GM11168 (cell line): ENCODE data around the gene PLEKHA5.
"Not testable (repeated sequence)": the region's sequence is repeated elsewhere in the genome, so short reads cannot be mapped to it uniquely, and the experiment has no call there.

ENCODE experiments used
- in situ Hi-C: fragments of 300-500 bp; cut with MboI; formaldehyde crosslinking; loops from one replicate; pipeline ENCODE4 v1.12.0; 2022; ENCODE audit warnings: low sequenced_read_pairs; ENCODE audit not compliant: unreplicated experiment

Gene PLEKHA5, protein sequence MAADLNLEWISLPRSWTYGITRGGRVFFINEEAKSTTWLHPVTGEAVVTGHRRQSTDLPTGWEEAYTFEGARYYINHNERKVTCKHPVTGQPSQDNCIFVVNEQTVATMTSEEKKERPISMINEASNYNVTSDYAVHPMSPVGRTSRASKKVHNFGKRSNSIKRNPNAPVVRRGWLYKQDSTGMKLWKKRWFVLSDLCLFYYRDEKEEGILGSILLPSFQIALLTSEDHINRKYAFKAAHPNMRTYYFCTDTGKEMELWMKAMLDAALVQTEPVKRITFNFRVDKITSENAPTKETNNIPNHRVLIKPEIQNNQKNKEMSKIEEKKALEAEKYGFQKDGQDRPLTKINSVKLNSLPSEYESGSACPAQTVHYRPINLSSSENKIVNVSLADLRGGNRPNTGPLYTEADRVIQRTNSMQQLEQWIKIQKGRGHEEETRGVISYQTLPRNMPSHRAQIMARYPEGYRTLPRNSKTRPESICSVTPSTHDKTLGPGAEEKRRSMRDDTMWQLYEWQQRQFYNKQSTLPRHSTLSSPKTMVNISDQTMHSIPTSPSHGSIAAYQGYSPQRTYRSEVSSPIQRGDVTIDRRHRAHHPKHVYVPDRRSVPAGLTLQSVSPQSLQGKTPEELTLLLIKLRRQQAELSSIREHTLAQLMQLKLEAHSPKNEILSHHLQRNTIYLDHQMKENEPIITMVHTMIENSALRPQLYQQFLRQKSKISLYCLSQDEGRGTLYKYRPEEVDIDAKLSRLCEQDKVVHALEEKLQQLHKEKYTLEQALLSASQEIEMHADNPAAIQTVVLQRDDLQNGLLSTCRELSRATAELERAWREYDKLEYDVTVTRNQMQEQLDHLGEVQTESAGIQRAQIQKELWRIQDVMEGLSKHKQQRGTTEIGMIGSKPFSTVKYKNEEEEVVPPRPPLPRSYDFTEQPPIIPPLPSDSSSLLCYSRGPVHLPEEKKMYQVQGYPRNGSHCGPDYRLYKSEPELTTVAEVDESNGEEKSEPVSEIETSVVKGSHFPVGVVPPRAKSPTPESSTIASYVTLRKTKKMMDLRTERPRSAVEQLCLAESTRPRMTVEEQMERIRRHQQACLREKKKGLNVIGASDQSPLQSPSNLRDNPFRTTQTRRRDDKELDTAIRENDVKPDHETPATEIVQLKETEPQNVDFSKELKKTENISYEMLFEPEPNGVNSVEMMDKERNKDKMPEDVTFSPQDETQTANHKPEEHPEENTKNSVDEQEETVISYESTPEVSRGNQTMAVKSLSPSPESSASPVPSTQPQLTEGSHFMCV

DNA sequence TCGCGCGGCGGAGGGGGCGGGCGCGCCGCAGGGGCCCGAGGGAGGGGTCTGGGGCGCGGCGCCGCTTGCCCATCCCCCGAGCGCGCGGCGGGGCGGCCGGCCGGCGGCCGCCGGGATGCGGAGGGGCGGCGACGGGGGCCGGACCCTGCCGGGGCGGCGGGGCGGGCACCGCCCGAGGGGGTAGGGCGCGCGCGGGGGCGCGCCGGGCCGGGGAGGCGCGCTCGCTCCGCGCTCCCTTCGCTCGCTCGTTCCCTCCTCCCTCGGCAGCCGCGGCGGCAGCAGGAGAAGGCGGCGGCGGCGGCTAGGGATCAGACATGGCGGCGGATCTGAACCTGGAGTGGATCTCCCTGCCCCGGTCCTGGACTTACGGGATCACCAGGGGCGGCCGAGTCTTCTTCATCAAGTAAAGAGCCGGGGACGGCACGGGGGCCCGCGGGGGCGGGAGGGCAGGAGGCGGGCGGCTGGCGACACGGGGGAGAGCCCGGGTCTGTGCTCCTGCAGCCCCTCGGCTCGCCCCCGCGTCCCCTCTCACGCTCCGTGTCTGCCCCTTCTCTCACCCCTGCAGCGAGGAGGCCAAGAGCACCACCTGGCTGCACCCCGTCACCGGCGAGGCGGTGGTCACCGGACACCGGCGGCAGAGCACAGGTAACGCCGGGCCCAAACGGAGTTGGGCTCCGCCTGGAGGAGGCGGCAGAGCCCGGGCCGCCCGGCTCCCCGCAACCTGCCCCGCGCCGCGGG, at the start of gene PLEKHA5:
Gene PLEKHA5, plus strand, starts transcription at position 248 of the 738 bp plus-strand sequence. Its CDS starts 67 bp downstream, at position 315.
- in situ Hi-C loops = no loop called here

DNA sequence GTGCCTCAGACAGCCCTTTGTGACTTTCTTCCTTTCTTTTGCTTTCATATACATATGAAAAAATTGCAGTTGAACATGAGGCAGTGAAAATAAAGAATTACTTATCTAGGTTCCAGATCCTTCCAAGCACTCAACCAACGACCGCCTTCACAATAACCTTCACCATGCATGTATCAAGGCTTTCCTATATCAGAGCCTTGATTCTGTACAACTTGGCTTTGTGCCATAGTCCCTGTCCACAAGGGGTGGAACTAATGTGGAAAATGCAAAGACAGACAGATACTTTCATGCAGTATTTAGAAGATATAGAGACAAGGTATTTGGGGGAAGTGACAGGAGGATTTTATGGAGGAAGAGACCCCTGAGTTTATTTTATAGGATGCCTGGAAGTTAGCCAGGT, 48.6 kb upstream of the PLEKHA5 start:
- in situ Hi-C loops = no loop called here

DNA sequence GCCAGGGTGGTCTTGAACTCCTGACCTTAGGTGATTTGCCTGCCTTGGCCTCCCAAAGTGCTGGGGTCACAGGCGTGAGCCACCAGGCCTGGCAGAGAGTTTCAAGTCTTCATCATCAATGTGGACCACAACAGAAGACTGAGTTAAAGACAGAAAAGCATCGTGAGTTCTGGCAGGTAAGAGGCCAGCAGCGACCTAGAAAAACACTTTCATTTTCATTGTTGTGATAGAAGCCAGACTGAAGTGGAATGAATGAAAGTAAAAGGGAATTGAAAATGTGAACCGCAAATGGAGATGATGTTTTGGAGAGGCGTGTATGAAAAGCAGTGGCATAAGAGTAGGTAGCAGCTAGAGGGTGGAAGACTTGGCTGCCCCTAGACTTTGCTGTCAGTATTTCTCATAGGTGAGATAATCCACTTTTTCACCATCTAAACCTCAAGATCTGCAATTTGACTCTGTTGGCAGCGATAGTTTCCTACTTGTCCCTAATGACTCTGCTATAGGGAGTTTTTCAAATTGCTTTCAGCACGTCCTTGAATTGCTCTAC, 47.1 kb upstream of the PLEKHA5 start:
- in situ Hi-C loops = no loop called here

DNA sequence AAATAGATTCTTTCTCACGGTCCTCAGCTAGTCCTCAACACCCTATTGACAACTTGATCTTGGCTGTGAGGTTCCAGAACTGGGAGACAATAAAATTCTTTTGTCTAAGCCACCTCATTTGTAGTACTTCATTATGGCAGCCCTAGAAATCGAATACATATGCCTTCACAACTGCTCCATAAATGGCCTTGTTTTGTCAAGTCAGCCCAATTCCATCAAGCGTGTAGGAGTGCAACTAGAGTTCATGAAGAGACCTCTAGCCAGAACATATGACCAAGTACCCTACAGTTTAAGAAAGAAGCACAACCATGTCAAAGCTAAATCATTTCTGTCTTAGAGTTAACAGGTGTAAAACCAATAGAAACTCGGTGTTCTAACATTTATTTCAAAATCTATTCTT, 45.0 kb upstream of the PLEKHA5 start:
- in situ Hi-C loops = no loop called here

DNA sequence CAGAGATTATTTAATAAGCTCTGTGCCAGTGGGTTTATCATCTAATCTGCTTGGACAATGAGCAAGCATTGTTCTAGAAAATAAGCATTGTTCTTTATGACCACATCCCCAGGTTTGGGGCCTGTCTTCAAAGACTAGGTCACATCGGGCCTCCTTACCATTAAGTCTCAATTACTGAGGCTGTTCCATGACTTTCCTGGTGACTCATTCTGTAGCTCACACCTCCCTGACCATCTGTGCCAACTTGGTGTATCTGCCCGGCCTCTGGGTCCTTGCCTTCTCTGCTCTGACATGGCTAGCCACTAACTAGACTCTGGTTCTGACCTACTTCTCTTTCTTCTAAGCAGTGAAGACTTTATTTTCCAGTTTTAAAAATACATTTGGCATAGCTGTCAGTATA, 44.4 kb upstream of the PLEKHA5 start:
- in situ Hi-C loops = no loop called here

DNA sequence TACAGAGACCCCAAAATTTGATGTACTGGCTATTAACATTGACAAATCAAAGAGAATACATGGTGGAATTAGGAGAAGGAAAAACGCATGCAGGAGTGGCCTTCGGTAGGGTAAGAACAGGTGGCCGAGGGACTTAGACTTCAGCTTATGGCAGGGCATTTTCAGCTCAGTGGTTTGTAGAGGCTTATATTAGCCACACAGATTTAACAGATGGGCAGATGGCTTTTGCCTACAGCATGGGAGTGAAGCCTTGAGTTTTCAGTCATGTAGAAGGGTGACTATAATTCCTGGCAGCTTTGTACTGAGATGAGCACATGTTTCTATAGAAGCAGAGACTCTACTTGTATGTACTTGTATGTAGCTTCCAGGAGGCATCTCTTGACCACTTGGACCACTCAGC, 40.9 kb upstream of the PLEKHA5 start:
- in situ Hi-C loops = no loop called here

DNA sequence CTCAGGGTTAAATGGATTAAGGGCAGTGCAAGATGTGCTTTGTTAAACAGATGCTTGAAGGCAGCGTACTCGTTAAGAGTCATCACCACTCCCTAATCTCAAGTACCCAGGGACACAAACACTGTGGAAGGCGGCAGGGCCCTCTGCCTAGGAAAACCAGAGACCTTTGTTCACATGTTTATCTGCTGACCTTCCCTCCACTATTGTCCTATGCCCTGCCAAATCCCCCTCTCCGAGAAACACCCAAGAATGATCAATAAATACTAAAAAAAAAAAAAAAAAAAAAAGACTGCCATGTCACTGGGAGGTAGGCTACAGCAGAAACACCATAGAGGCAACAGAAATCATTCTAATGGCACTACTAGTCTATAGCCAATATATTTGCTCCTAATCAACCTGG, 37.1 kb upstream of the PLEKHA5 start:
- in situ Hi-C loops = not testable (repeated sequence)

DNA sequence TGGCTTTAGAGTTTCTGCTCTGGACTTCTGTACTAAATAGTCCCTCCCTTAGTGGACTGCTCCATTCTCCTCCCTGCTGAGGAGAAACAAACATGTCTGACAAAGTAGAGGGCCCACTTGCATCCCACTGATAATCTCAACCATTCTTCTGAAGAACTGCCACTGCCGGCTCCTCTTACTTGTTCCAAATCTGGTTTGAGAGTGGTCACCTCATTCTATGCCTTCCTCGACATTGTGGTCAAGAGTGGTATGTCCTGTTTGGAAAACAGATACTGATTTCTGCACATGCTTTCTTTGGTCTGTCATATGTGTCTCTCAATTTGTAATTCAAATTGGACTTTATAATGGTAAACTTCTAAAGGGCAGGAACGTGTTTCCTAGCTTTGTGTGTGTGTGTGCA, 36.3 kb upstream of the PLEKHA5 start:
- in situ Hi-C loops = no loop called here

DNA sequence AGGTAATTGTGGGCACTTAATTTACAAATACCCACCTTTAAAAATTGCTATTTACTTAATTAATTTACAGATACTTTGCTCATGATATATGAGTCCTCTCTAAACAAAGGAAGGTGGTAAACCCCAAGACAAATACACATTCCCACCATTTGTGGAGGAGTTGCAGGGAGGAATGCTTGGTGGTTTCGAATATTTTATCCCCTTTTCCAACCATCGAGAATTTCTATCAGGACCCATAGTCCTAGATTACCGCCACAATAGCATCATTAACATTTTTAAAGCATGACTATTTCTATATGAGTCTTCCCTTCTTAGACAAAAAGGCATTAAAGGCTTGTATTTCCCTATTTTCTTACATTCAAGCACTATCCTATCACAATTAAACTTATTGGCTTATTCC, 34.2 kb upstream of the PLEKHA5 start:
- in situ Hi-C loops = no loop called here

DNA sequence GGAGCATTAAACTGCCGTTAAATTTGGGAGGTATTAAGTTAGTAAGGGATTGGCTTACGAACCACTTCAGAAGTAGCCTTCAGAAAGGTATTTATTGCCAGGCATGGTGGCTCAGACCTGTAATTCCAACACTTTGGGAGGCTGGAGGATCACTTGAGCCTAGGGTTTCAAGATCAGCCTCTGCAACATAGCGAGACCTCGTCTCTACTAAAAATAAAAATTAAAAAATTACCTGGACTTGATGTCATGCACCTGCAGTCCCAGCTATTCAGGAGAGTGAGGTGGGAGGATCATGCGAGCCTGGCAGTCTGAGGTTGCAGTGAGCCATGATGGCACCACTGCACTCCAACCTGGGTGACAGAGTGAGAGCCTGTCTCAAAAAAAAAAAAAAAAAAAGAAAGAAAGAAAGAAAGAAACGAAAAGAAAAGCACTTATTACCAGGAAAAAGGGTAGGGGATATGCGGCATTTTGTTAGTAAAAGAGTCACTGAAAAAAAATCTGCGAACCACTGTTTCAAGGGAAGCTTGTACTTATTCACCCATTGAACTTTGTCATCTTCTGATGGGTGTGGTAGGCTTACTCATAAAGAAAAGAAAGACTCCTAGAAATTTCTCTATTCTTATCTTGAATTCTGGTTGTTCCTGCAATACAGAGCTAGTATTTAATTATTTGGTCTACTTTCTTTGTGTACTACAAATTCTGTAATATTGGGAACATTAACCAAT, 33.6 kb upstream of the PLEKHA5 start:
- in situ Hi-C loops = no loop called here

DNA sequence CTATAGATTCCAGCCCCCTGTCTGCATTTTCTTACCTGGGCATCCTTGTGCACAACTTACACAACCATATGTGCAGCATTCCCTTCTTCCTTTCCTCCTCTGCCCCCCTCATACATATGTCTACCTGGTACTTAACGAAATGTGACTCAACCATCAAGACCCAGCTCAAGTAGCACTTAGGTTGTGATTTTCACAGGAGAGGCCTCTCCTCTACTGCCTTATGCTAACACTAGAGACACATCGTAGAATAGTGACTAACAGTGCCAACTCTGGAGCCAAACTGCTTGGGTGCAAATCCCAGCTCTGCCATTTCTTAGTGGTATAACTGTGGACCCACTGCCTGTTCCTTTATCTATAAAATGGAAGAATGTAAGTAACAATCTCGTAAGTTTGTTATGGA, 24.1 kb upstream of the PLEKHA5 start:
- in situ Hi-C loops = no loop called here

DNA sequence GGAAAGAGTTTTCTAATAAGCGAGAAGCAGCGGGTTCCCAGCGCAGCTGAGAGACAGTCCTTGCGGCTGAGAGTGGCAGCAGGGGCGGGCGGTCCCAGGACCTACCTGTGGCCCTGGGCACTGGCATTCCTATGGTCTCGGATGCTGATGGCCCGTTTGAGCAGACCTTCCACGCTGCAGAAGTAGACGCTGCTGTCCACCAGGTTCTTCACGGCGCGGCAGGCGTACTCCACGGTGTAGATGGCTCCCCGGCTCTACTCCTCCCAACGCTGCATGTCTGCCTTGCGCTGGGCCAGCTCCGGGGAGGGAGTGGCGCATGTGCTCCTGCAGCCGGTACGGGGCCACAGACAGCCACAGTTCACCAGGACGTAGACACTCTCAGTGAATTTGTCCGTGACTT, 21.8 kb upstream of the PLEKHA5 start:
- in situ Hi-C loops = no loop called here

DNA sequence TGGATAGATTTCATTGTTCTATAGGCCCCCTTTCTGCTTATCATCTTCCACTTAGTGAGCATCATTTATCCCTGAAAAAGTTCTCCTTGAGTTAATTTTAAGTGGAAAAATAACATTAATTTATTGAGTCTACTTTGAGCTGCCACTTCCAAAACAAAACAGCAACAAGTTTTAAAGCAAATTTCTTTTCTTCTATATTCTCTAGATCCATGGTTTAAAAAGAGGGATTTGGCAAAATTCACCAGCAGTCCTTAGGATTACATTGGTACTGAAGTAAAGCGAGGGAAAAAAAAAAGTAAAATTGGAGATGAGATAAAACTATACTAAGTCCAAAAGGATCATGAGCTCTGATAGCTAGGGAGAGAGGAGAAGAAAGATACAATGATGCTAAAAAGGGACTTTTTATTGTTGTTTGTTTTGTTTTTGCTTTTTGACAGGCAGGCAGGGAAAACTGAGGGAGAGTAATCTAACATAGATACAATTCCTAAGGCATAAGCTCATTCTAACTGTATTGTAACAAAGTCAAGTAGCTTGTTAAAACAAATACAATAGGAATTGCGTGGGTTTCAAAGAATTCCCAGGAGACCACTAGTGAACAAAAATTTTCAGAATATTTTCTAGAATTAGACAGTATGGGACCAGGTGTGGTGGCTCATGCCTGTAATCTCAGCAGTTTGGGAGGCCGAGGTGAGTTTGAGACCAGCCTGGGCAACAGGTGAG, 19.2 kb upstream of the PLEKHA5 start:
- in situ Hi-C loops = no loop called here

DNA sequence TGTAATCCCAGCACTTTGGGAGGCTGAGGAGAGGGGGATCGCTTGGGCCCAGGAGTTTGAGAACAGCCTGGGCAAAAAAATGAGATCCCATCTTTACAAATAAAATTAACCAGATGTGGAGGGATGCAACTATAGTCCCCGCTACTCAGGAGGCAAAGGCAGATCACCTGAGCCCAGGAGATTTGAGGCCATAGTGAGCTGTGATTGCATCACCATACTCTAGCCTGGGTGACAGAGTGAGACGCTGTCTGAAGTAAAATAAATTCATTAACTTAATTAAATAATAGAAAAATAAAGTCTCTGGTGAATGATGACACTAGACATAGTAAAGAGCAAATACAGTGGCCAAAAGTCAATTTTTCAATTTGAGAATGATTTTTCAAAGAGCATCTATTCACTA, 16.1 kb upstream of the PLEKHA5 start:
- in situ Hi-C loops = no loop called here

DNA sequence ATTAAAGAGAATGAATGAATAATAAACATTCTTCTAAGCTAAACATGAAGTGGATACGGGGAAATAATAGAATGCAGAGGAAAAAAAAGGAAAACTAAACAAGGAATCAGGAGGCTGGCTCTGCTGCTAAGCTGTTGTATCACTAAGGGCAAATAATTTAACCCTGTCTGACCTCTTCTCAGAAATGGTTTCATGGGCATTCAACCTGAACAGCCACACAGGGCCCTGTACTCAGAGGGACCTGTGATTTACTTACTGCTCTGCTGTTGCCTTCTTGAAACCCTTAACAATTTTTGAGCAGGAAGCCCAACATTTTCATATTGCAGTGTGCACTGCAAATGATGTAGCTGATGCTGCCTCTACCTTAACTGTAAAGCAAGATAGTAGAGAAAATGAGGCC, 14.2 kb upstream of the PLEKHA5 start:
- in situ Hi-C loops = no loop called here

DNA sequence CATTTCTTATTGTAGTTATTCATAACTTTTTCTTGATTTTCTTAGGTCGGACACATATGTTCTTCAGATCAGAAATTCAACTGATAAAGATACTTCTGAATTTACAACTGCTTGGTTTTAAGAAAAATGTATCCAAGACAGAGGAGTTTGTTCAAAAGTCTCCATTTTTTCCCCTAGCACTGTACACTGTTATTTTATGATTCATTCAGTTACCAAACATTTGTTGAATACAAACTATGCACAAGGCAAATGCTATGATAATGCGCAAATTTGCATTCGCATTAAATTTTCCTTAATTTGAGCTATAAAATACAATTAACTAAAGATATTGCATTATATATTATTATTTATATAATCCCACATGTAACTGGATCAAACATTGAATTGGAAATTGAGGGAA, 10.1 kb upstream of the PLEKHA5 start:
- in situ Hi-C loops = no loop called here

DNA sequence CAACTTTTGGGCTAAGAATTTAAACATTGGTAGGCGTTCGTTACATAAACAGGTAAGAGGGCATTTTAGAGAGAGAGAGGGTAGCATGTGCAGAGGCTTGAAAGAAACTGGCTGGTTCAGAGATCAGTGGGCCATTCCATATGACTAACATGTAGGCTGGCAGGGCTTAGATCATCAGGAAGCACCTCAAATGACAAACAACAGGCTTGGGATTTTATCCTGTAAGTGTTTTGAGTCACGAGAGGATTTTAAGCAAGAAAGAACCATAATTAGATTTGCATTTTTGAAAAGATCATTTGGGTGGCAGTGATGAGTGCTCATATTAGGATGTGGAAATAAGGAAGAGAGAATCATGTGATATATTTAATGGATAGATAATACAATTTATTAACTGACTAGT, 8.7 kb upstream of the PLEKHA5 start:
- in situ Hi-C loops = no loop called here

DNA sequence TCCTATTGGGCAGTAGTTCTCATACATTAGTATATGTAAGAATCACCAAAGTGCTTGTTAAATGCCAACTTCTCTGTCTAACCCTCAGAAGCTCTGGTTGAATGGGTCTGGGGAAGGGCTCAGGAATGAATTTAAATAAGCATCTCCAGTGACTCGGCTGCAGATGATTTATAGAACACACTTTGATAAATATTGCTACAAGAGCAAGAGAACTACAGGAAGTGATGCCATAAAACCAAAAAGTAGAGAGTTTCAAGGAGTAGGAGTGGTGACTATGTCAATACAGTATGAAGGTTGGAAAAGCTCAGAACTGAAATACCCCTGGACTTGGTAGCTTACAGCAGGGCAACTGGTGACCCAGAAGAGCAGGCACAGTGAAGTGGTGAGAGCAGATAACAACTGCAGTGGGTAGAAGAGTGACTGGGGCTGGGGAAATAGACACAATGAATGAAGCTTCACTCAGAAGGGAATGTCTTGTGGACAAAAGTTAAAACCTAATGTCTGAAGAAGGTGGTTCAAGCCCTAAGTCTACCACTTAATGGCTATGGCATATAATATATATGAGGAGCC, 8.0 kb upstream of the PLEKHA5 start:
- in situ Hi-C loops = no loop called here
